ENCODE measurements around the gene DEGS2.

DEGS2 gene

GRCh38 chr14:100135784-100136183 is 23.7 kb downstream of the DEGS2 start:
- intact Hi-C loops (cut with DNase I) = no loop called here
- DNase-seq = no peak

- DNase-seq = no peak
- intact Hi-C loops (cut with DNase I) = no loop called here
These were observed 24.4 kb downstream of the DEGS2 start for GRCh38 chr14:100135073-100135472.

- no peak for DNase-seq
- intact Hi-C loops (cut with DNase I) = no loop called here
These were observed 24.9 kb downstream of the DEGS2 start for GRCh38 chr14:100134586-100134985.

GRCh38 chr14:100132903-100133510 is 26.4 kb downstream of the DEGS2 start:
- intact Hi-C loops (cut with DNase I) = no loop called here
- no peak for DNase-seq

GRCh38 chr14:100132161-100132902 is 27.1 kb downstream of the DEGS2 start:
- intact Hi-C loops (cut with DNase I) = no loop called here
- peak in 1 of 10 donors; percentile 39 for DNase-seq

- DNase-seq = peak in 1 of 10 donors; percentile 48
- intact Hi-C loops (cut with DNase I) = no loop called here
These were observed 28.3 kb downstream of the DEGS2 start for GRCh38 chr14:100131181-100131580.

GRCh38 chr14:100130521-100130920 is 28.9 kb downstream of the DEGS2 start:
- intact Hi-C loops (cut with DNase I) = no loop called here
- DNase-seq = no peak

- DNase-seq = no peak
- intact Hi-C loops (cut with DNase I) = no loop called here
These were observed 30.3 kb downstream of the DEGS2 start for GRCh38 chr14:100129161-100129589.

- no peak for DNase-seq
- intact Hi-C loops (cut with DNase I) = no loop called here
These were observed 30.8 kb downstream of the DEGS2 start for GRCh38 chr14:100128688-100129087.

- intact Hi-C loops (cut with DNase I) = no loop called here
- no peak for DNase-seq
These were observed 31.5 kb downstream of the DEGS2 start for GRCh38 chr14:100127853-100128455.

GRCh38 chr14:100126401-100126800 is 33.0 kb downstream of the DEGS2 start:
- no peak for DNase-seq
- intact Hi-C loops (cut with DNase I) = no loop called here

- intact Hi-C loops (cut with DNase I) = no loop called here
- DNase-seq = no peak
These were observed 34.8 kb downstream of the DEGS2 start for GRCh38 chr14:100124551-100125088.

GRCh38 chr14:100123618-100124017 is 35.8 kb downstream of the DEGS2 start:
- no peak for DNase-seq
- intact Hi-C loops (cut with DNase I) = no loop called here

- intact Hi-C loops (cut with DNase I) = no loop called here
- DNase-seq = no peak
These were observed 36.8 kb downstream of the DEGS2 start for GRCh38 chr14:100122481-100123223.

- DNase-seq = no peak
- intact Hi-C loops (cut with DNase I) = no loop called here
These were observed 37.6 kb downstream of the DEGS2 start for GRCh38 chr14:100121643-100122480.

- peak in 4 of 10 donors; percentile 38 to 88 (median 48) for DNase-seq
- intact Hi-C loops (cut with DNase I) = no loop called here
These were observed 38.7 kb downstream of the DEGS2 start for GRCh38 chr14:100120522-100121269.

GRCh38 chr14:100119251-100119650 is 40.2 kb downstream of the DEGS2 start:
- peak in 1 of 10 donors; percentile 72 for DNase-seq
- intact Hi-C loops (cut with DNase I) = loop anchor here (5.0 kb wide), 1 partner anchor 137 kb away; no protein-coding TSS in a partner anchor

GRCh38 chr14:100118396-100119011 is 40.9 kb downstream of the DEGS2 start:
- intact Hi-C loops (cut with DNase I) = loop anchor here (5.0 kb wide), 1 partner anchor 136 kb away; no protein-coding TSS in a partner anchor
- no peak for DNase-seq

Measured in posterior cingulate gyrus (tissue), 11 donors.